ENCODE data around the gene GRIK1. TPM values are rescaled to one million over a fixed set of nuclear protein-coding genes. Genes with fewer than 3 reads are reported as not detected.

GRIK1 gene
- polyA plus RNA-seq, 1 donor (not counting 4 experiments of a cell fraction or from before 2014, with no cell fraction given), result not detected

DNA sequence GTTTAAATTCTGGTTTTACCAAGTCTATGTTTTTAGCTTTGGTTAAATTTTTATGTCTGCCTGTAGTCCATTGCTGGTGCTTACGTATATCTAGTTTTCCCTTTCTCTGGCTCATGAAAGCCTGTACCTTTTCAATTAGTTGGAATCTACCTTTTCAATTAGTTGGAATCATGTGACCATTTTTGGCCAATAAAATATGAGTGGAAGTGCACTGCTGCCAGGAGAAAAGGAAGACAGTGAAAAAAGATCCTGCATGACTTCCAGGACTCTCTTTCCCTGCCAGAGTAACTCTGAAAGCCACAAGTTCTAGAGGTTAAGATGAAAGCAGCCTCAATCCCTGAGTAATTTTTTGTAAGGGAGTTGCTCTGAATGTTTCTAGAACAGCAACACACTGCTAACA is 2.2 kb upstream of the GRIK1 start:
- FAIRE-seq, result no peak

DNA sequence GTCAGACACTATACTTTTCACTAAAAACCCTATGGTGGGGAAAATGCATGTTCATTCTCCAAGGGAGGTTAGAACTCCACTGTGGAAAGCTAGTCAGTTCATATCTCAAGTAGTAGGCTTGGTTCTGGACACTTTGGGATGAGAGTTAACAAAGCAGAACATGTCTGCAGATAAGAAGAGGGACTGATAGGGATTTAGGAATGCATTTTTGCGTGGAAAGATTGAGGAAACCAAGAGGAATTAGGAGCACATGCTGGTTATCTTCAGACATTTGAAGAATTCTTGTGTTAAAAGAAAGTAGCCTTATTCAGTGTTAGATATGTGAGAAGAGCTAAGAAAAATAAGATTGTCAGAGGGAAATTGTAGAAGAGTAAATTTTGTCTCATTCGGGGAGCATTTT is 1.2 kb upstream of the GRIK1 start:
- H2AFZ ChIP-seq (ENCODE audit: control insufficient read depth, low read length), result no peak overlapping the region
- no peak overlapping the region for H3K4me3 ChIP-seq (ENCODE audit: control insufficient read depth in 2 of 3, extremely low read depth in 1 of 3, insufficient read depth in 2 of 3, low read depth in 1 of 3, low read length in 3 of 3)
- FAIRE-seq (no peak), DNase-seq (ENCODE audit: low read depth, low spot score) (no peak)
- no peak overlapping the region for H3K27ac ChIP-seq (ENCODE audit: control insufficient read depth, insufficient read depth, low read length)
- H3K9ac ChIP-seq (ENCODE audit: control insufficient read depth, extremely low read depth, insufficient read depth, low read length), result no peak overlapping the region
- H3K9me1 ChIP-seq (ENCODE audit: control insufficient read depth, extremely low read depth, insufficient read depth, low read length), result no peaks in the 10 kb centered on the region
- H3K4me2 ChIP-seq (ENCODE audit: control insufficient read depth, extremely low read depth, insufficient read depth, low read depth, low read length), result no peak overlapping the region
- peaks cover 46% of the 10 kb centered on the region for H3K27me3 ChIP-seq (ENCODE audit: control insufficient read depth, extremely low read depth, insufficient read depth, low read length)
- TF ChIP-seq, protein P1, sequence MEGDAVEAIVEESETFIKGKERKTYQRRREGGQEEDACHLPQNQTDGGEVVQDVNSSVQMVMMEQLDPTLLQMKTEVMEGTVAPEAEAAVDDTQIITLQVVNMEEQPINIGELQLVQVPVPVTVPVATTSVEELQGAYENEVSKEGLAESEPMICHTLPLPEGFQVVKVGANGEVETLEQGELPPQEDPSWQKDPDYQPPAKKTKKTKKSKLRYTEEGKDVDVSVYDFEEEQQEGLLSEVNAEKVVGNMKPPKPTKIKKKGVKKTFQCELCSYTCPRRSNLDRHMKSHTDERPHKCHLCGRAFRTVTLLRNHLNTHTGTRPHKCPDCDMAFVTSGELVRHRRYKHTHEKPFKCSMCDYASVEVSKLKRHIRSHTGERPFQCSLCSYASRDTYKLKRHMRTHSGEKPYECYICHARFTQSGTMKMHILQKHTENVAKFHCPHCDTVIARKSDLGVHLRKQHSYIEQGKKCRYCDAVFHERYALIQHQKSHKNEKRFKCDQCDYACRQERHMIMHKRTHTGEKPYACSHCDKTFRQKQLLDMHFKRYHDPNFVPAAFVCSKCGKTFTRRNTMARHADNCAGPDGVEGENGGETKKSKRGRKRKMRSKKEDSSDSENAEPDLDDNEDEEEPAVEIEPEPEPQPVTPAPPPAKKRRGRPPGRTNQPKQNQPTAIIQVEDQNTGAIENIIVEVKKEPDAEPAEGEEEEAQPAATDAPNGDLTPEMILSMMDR (optimal IDR thresholded peaks at IDR 0.05 in 1 of 3, IDR thresholded peaks at IDR 0.05 in 1 of 3, conservative IDR thresholded peaks at IDR 0.05 in 1 of 3; ENCODE audit: extremely low read depth in 1 of 3, insufficient read depth in 2 of 3, low read length in 3 of 3), result no peak
- no peak for TF ChIP-seq EZH2 (IDR thresholded peaks at IDR 0.05; ENCODE audit: low read length)
- dilution Hi-C loops (cut with MboI; ENCODE audit: extremely low pct_ligation_motif_present, low sequenced_read_pairs), result no loop called here
- no peaks in the 10 kb centered on the region for H4K20me1 ChIP-seq (ENCODE audit: control insufficient read depth, extremely low read depth, insufficient read depth, low read length)
- H3K9me3 ChIP-seq (ENCODE audit: control insufficient read depth, low read depth, low read length), result no peaks in the 10 kb centered on the region
- no peaks in the 10 kb centered on the region for H3K36me3 ChIP-seq (ENCODE audit: control insufficient read depth in 2 of 2, extremely low read depth in 1 of 2, insufficient read depth in 2 of 2, low read length in 2 of 2)
- no peaks in the 10 kb centered on the region for H3K79me2 ChIP-seq (ENCODE audit: control insufficient read depth, insufficient read depth, low read length)
- H3K4me1 ChIP-seq (ENCODE audit: control insufficient read depth, extremely low read depth, insufficient read depth, low read length), result peaks cover 5% of the 10 kb centered on the region

More for the DNA sequence above, 2.2 kb upstream of the GRIK1 start:
- Histone ChIP-seq H3K36me3 (ENCODE audit: control insufficient read depth in 2 of 2, extremely low read depth in 1 of 2, insufficient read depth in 2 of 2, low read length in 2 of 2) (no peaks in the 10 kb centered on the region), H4K20me1 (ENCODE audit: control insufficient read depth, extremely low read depth, insufficient read depth, low read length) (no peaks in the 10 kb centered on the region), H3K9me3 (ENCODE audit: control insufficient read depth, low read depth, low read length) (no peaks in the 10 kb centered on the region), H3K9me1 (ENCODE audit: control insufficient read depth, extremely low read depth, insufficient read depth, low read length) (no peaks in the 10 kb centered on the region), H3K27ac (ENCODE audit: control insufficient read depth, insufficient read depth, low read length) (no peak overlapping the region), H2AFZ (ENCODE audit: control insufficient read depth, low read length) (no peak overlapping the region), H3K4me3 (ENCODE audit: control insufficient read depth in 2 of 3, extremely low read depth in 1 of 3, insufficient read depth in 2 of 3, low read depth in 1 of 3, low read length in 3 of 3) (no peak overlapping the region), H3K4me2 (ENCODE audit: control insufficient read depth, extremely low read depth, insufficient read depth, low read depth, low read length) (no peak overlapping the region), H3K9ac (ENCODE audit: control insufficient read depth, extremely low read depth, insufficient read depth, low read length) (no peak overlapping the region), H3K27me3 (ENCODE audit: control insufficient read depth, extremely low read depth, insufficient read depth, low read length) (peaks cover 44% of the 10 kb centered on the region), H3K79me2 (ENCODE audit: control insufficient read depth, insufficient read depth, low read length) (no peaks in the 10 kb centered on the region), H3K4me1 (ENCODE audit: control insufficient read depth, extremely low read depth, insufficient read depth, low read length) (peaks cover 5% of the 10 kb centered on the region)
- dilution Hi-C loops (cut with MboI; ENCODE audit: extremely low pct_ligation_motif_present, low sequenced_read_pairs), result no loop called here
- TF ChIP-seq, protein P1 (optimal IDR thresholded peaks at IDR 0.05 in 1 of 3, IDR thresholded peaks at IDR 0.05 in 1 of 3, conservative IDR thresholded peaks at IDR 0.05 in 1 of 3; ENCODE audit: extremely low read depth in 1 of 3, insufficient read depth in 2 of 3, low read length in 3 of 3), result no peak
- DNase-seq (ENCODE audit: low read depth, low spot score), result no peak

Measured in keratinocyte (primary cell).